Duodenal mucosa (tissue), 2 donors: Measurements from ENCODE around the gene SMPD3.

Source experiments
- H3K27ac ChIP-seq: one replicate; pipeline ENCODE4 v1.7.0; 2013; ENCODE audit warnings: low read depth, low read length
- H3K27me3 ChIP-seq, 2 donors: one replicate each; pipeline ENCODE4 v1.7.0; 2013; ENCODE audit warnings: low read length in 2 of 2, control low read depth in 1 of 2; ENCODE audit not compliant: insufficient read depth in 2 of 2, control insufficient read depth in 1 of 2
- H3K36me3 ChIP-seq, 2 donors: one replicate each; pipeline ENCODE4 v1.7.0; 2013; ENCODE audit warnings: low read length in 2 of 2, control low read depth in 1 of 2; ENCODE audit not compliant: insufficient read depth in 2 of 2, control insufficient read depth in 1 of 2
- H3K4me1 ChIP-seq, 2 donors: one replicate each; pipeline ENCODE4 v1.7.0; 2013; ENCODE audit warnings: low read length in 2 of 2, control low read depth in 1 of 2; ENCODE audit not compliant: insufficient read depth in 2 of 2, control insufficient read depth in 1 of 2
- H3K4me3 ChIP-seq, 2 donors: one replicate each; pipeline ENCODE4 v1.7.0; 2013; ENCODE audit warnings: low read length in 2 of 2, low read depth in 1 of 2
- H3K9ac ChIP-seq, 2 donors: one replicate each; pipeline ENCODE4 v1.7.0; 2013; ENCODE audit warnings: low read length in 2 of 2, low read depth in 1 of 2
- H3K9me3 ChIP-seq, 2 donors: one replicate each; pipeline ENCODE4 v1.7.0; 2013; ENCODE audit warnings: low read length in 2 of 2, control low read depth in 1 of 2; ENCODE audit not compliant: control insufficient read depth in 1 of 2

The SMPD3 gene

GRCh38 chr16:68458101-68458500 lies 9.8 kb upstream of the SMPD3 start:
- Histone ChIP-seq H3K9me3 (no peaks in the 10 kb centered on the region), H3K27ac (no peak overlapping the region), H3K9ac (no peak overlapping the region), H3K36me3 (no peaks in the 10 kb centered on the region), H3K27me3 (no peaks in the 10 kb centered on the region), H3K4me1 (no peaks in the 10 kb centered on the region), H3K4me3 (no peak overlapping the region)

- H3K4me3 ChIP-seq: no peak overlapping the region
- H3K27ac ChIP-seq: no peak overlapping the region
- H3K4me1 ChIP-seq: no peaks in the 10 kb centered on the region
- H3K9me3 ChIP-seq: no peaks in the 10 kb centered on the region
- H3K27me3 ChIP-seq: no peaks in the 10 kb centered on the region
- H3K36me3 ChIP-seq: no peaks in the 10 kb centered on the region
- no peak overlapping the region for H3K9ac ChIP-seq
Observed at GRCh38 chr16:68455631-68456030, 7.3 kb upstream of the SMPD3 start.

DNA sequence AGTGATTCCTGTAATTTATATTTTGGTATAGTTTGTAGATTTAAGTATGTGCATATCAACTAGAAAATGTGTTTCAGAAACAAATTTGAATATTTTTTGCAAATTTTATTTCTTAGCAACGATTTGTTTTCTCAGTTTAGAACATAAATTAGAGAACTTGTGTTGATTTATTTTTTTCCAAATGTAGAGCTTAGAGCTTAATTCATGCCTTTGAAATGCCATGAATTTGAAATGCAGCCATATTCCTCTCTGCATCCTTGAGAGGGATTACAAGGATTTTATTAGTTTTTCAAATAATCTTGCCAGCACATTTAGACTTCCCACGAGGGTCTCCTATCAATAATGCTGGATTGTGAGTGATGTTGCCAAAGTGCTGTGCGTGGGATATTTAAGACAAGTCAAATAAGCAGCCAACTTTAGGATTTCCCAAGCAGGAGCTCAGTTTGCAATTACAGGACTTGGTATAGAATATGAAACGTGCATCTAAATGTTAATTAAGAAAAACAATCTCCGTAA lies 6.7 kb upstream of the SMPD3 start:
- H3K4me1 ChIP-seq: no peaks in the 10 kb centered on the region
- no peak overlapping the region for H3K4me3 ChIP-seq
- H3K9ac ChIP-seq: no peak overlapping the region
- H3K27ac ChIP-seq: no peak overlapping the region
- no peaks in the 10 kb centered on the region for H3K27me3 ChIP-seq
- no peaks in the 10 kb centered on the region for H3K36me3 ChIP-seq
- no peaks in the 10 kb centered on the region for H3K9me3 ChIP-seq

DNA sequence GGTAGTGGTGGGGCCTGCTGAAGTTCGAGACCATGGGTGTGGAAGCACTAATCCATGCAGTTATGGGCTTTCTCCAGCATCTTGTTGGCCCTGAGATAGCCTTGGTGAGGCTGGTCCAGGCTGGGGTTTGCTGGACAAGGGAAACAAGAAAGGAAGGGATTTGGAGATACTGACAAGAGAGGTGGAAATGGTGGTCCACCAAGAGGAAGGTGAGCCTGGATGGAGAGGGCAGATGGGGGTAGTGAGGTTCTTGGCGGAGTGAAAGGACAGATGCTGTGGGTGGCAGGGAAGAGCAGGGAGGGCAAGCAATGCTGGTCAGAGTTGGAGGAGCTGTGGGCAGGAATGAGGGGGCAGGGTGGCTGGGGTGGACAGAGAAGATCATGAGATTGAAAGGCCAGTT lies 5.5 kb upstream of the SMPD3 start:
- no peak overlapping the region for H3K4me3 ChIP-seq
- H3K9me3 ChIP-seq: no peaks in the 10 kb centered on the region
- H3K4me1 ChIP-seq: no peaks in the 10 kb centered on the region

GRCh38 chr16:68452176-68452575 lies 3.9 kb upstream of the SMPD3 start:
- H3K4me1 ChIP-seq: peaks cover 8 to 10% of the 10 kb centered on the region in 2 donors
- no peak overlapping the region for H3K9ac ChIP-seq
- no peaks in the 10 kb centered on the region for H3K9me3 ChIP-seq
- H3K36me3 ChIP-seq: no peaks in the 10 kb centered on the region
- H3K4me3 ChIP-seq: no peak overlapping the region
- no peaks in the 10 kb centered on the region for H3K27me3 ChIP-seq
- no peak overlapping the region for H3K27ac ChIP-seq

More for the DNA sequence above, 5.5 kb upstream of the SMPD3 start:
- Histone ChIP-seq H3K27me3 (no peaks in the 10 kb centered on the region), H3K36me3 (no peaks in the 10 kb centered on the region), H3K27ac (no peak overlapping the region), H3K9ac (no peak overlapping the region)

- H3K27ac ChIP-seq: no peak overlapping the region
- no peak overlapping the region for H3K4me3 ChIP-seq
- peaks cover 9 to 11% of the 10 kb centered on the region in 2 donors for H3K4me1 ChIP-seq
- no peak overlapping the region for H3K9ac ChIP-seq
- peaks cover 0 to under 1% of the 10 kb centered on the region in 2 donors for H3K27me3 ChIP-seq
- no peaks in the 10 kb centered on the region for H3K9me3 ChIP-seq
- no peaks in the 10 kb centered on the region for H3K36me3 ChIP-seq
Observed at GRCh38 chr16:68451676-68452075, 3.4 kb upstream of the SMPD3 start.

DNA sequence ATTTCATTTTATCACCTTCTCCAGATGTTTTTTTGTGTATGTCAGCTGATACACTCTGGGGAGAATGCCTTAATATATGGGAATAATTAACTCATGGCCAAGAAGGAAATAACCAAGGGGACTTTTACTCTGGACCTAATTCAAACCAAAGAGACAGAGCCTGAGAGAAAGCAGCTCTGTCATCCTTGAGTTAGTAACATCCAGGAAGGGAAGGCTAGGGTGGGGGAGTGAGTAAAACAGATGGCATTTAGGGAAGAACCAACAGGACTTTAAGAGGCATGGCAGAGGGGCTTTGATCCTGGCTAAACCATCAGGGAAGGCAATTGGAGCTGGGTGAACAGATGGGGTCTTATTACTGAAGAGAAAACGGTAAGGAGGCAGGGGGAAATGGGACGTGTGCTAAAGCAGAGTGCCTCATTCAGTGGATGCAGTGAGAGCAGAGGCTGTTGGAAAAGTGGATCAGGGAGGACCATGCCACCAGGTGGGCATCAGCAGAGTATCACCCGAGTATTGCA lies 2.5 kb upstream of the SMPD3 start:
- Histone ChIP-seq H3K4me3 (no peak overlapping the region), H3K9me3 (no peaks in the 10 kb centered on the region), H3K27ac (no peak overlapping the region), H3K4me1 (peaks cover 11 to 20% of the 10 kb centered on the region in 2 donors), H3K27me3 (peaks cover 4 to 5% of the 10 kb centered on the region in 2 donors), H3K9ac (no peak overlapping the region), H3K36me3 (no peaks in the 10 kb centered on the region)

DNA sequence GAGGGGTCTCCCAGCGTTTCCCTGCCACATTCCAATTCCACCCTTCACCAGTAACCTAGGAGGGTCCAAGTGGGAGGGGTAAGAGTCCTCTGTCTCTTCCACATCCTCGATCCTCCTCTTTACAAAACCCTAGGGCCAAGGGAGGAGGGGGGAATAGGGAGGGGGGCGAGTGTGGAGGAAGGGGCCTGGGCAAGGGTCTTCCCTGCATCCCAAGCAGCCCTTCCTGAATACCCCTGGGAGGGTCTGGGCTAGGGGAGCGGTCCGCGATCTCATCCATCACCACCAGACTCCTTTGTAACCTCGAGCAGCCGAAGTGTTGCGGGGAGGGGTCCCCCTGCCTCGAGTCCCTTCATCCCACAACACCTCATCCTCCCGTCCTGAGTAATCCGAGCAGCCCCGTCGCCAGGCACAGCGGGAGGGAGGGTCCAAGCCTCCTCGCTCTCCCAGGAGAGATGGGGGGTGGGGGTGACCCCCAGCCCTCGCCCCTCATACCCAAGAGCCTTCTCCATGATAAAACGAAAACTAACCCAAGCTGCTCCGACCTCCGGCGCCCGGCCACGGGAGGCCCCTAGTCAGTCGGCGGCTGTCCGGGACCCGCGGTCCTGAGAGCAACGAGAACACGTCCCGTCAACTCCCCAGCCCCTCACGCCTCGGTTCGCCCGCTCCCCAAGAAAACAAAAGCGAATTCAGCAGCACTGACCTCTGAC lies 502 bp downstream of the SMPD3 start:
- Histone ChIP-seq H3K36me3 (no peaks in the 10 kb centered on the region), H3K27me3 (peaks cover 4 to 5% of the 10 kb centered on the region in 2 donors), H3K9me3 (no peaks in the 10 kb centered on the region), H3K4me1 (peaks cover 13 to 22% of the 10 kb centered on the region in 2 donors), H3K9ac (peak overlapping the region; percentile 34 to 41), H3K4me3 (peak overlapping the region; percentile 69 to 73), H3K27ac (no peak overlapping the region)

- peaks cover 13 to 22% of the 10 kb centered on the region in 2 donors for H3K4me1 ChIP-seq
- H3K27me3 ChIP-seq: peaks cover 4 to 9% of the 10 kb centered on the region in 2 donors
- peak overlapping the region; percentile 69 to 73 for H3K4me3 ChIP-seq
- no peak overlapping the region for H3K27ac ChIP-seq
- peak overlapping the region in 1 of 2 donors; percentile 34 for H3K9ac ChIP-seq
- no peaks in the 10 kb centered on the region for H3K36me3 ChIP-seq
- H3K9me3 ChIP-seq: no peaks in the 10 kb centered on the region
Observed at GRCh38 chr16:68446681-68447652, 1.3 kb downstream of the SMPD3 start.

- peaks cover 4 to 9% of the 10 kb centered on the region in 2 donors for H3K27me3 ChIP-seq
- H3K4me1 ChIP-seq: peaks cover 13 to 22% of the 10 kb centered on the region in 2 donors
- H3K9ac ChIP-seq: no peak overlapping the region
- H3K9me3 ChIP-seq: no peaks in the 10 kb centered on the region
- no peaks in the 10 kb centered on the region for H3K36me3 ChIP-seq
- H3K4me3 ChIP-seq: no peak overlapping the region
- H3K27ac ChIP-seq: no peak overlapping the region
Observed at GRCh38 chr16:68445458-68445857, 2.9 kb downstream of the SMPD3 start.
